RWPE1 (cell line): ENCODE measurements around the gene PAPSS2.

Experiments used
- CTCF ChIA-PET: fragments of 350-600 bp; sonication (Branson Sonifier 250); formaldehyde crosslinking; extraction: SDS; loops from one replicate; lab custom pipeline; 2021; lab: Yijun Ruan, JAX
- POLR2A ChIA-PET: fragments of 400-600 bp; formaldehyde crosslinking; extraction: SDS; loops from one replicate; lab custom pipeline; 2020; ENCODE audit warnings: antibody characterized with exemption; ENCODE audit not compliant: low non-redundant PET; lab: Yijun Ruan, JAX
- DNase-seq: peaks from one replicate; pipeline ENCODE4 v3.0.0; 2012; ENCODE audit warnings: low spot score
- H3K27ac ChIP-seq: fragments of 450-650 bp; 2 replicates; pipeline ENCODE4 v1.5.1; 2017
- CTCF ChIP-seq: fragments of 450-650 bp; conservative IDR thresholded peaks from 2 replicates; pipeline ENCODE4 v1.5.1; 2017; ENCODE audit warnings: low read depth, mild to moderate bottlenecking

The PAPSS2 gene

DNA sequence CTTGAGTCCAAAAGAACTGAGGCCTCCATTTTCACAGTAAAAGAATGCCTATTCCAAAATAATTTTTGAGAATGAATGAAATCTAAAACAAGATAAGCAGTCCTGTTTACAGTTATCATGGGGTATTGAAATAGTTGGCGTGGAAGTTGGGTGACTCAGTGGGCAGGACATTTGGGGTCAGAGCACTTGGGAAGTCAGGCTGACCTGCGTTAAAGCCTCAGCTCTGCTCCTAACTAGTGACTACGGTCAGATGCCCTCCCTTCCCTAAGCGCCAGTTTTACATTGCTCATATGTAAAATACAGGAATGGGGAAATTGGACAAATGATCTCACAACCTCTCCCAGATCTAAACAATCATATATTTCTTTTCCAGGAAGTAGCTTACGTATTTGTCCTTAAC is 2.3 kb upstream of the PAPSS2 start:
- no peak overlapping the region for H3K27ac ChIP-seq
- POLR2A ChIA-PET = no interaction called here
- no peak for TF ChIP-seq CTCF
- CTCF ChIA-PET = interaction anchor here (0.6 to 1.1 kb wide), 6 partner anchors 57 to 1315 kb away, joined by 3 to 6 read pairs (median 4); partner anchors contain the start of gene ATAD1
- DNase-seq = no peak

- no peak for TF ChIP-seq CTCF
- no peak overlapping the region for H3K27ac ChIP-seq
- ChIA-PET CTCF (interaction anchor here (0.7 kb wide), 1 partner anchor 160 kb away, joined by 4 read pairs; the partner anchor contains the start of gene ATAD1), POLR2A (no interaction called here)
- DNase-seq = no peak
Observed at GRCh38 chr10:87658321-87658795, 1.3 kb upstream of the PAPSS2 start.

DNA sequence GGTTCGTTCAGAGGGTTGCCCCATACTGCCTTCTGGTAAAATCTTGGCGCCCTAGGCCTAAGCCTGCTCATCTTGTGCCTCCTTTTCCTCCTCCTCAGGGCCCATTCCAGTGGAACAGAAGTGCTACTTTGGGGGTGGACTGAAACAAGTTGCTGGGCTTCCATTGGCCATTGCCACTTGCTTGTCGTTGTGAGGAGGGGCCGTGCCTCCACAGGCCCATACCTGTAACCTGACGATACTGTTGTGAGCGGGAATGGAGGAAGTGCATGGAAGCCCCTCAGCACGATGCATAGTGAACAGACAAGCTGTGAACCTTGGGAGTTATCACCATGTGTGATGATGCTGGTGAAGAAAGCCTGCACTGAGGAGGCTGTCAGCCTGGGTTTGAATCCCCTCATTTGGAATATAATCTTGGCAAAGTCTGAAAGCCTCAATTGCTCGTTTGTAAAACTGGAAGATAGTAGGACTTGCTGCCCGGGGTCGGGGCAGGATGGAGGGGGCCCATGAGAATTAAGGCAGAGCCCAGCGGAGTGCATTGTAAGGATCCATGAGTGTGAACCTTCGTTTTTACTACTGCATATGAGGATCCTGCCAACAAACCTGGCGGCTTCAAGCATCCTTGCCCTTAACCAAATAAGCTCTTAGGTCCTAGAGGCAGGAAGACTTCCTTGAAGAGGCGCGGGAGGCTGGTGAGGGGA is 671 bp upstream of the PAPSS2 start:
- peak overlapping the region; percentile 9; the same call in 1 of the 2 replicates for H3K27ac ChIP-seq

DNA sequence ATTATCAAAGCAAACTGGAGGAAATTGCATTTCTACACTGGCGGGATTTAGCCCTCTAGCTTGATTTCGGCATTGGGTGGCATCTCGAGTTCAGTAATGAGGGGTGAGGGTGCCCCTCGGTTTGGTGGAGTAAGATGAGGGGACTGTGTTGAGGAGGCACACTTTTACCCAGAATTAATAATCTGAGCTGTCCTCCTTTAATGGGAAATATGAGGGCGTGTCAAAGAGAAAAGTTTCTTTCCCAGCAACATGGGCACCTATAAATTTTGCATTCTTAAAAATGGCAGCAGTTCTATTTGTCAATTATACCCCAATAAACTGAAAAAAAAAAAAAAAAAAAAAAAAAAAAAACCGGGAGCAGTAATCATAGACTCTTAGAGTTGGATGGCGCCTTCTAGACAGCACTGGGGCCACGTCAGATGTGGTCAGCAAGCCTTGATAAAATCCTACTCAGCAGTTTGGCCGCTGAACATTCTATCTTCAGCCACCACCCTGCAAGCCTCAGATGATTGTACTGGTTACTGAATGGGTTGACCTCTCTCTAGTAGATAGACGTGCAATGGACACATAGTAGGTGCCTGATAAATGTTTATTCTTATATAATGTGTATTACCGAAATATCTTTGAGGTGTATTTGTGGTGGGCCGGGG is 931 bp downstream of the PAPSS2 start:
- DNase-seq = no peak
- H3K27ac ChIP-seq = no peak overlapping the region
- ChIA-PET POLR2A (no interaction called here), CTCF (interaction anchor here (0.6 kb wide), 2 partner anchors 113 to 231 kb away, joined by 3 read pairs; no protein-coding TSS in a partner anchor)
- no peak for TF ChIP-seq CTCF

More for the DNA sequence above, 671 bp upstream of the PAPSS2 start:
- DNase-seq = no peak
- ChIA-PET POLR2A (no interaction called here), CTCF (no interaction called here)
- TF ChIP-seq CTCF = no peak

GRCh38 chr10:87661861-87662785 is 2.4 kb downstream of the PAPSS2 start:
- ChIA-PET POLR2A (no interaction called here), CTCF (interaction anchor here (0.9 kb wide), 1 partner anchor 14 kb away, joined by 3 read pairs; no protein-coding TSS in a partner anchor)

More at GRCh38 chr10:87661861-87662785, 2.4 kb downstream of the PAPSS2 start:
- no peak for TF ChIP-seq CTCF
- DNase-seq = no peak
- no peak overlapping the region for H3K27ac ChIP-seq
